Ovary (tissue), 9 donors: ENCODE measurements around the gene C2CD4C. TPM values are rescaled to one million over a fixed set of nuclear protein-coding genes. Genes with fewer than 3 reads are reported as not detected.
A peak's percentile ranks its signal among the peaks of the same experiment; 100 is the strongest.
"Not testable (repeated sequence)": the region's sequence is repeated elsewhere in the genome, so short reads cannot be mapped to it uniquely, and the experiment has no call there.

Source experiments
- DNase-seq, 5 donors: peaks; one replicate each; pipeline ENCODE4 v3.0.0-alpha.2; 2019 to 2020
- H3K27ac ChIP-seq, 2 donors: fragments of 200-600 bp; one replicate each; pipeline versions ENCODE4 v1.5.1 to v1.8.0; 2019 to 2022
- H3K27me3 ChIP-seq: fragments of 200-600 bp; one replicate; pipeline ENCODE4 v1.8.0; 2022
- H3K36me3 ChIP-seq: fragments of 200-600 bp; sonication (generic); one replicate; pipeline ENCODE4 v1.5.1; 2019
- H3K4me1 ChIP-seq: one replicate; pipeline ENCODE4 v1.8.1; 2013; ENCODE audit warnings: mild to moderate bottlenecking, moderate library complexity; ENCODE audit not compliant: insufficient read depth
- H3K4me3 ChIP-seq: fragments of 200-600 bp; sonication (generic); one replicate; pipeline ENCODE4 v1.5.1; 2017
- H3K9me3 ChIP-seq, 2 donors: fragments of 200-600 bp in 1 of 2; sonication (generic) in 1 of 2; one replicate each; pipeline versions ENCODE4 v1.5.1 to v1.8.1; 2013 to 2019; ENCODE audit warnings: mild to moderate bottlenecking in 1 of 2, moderate library complexity in 1 of 2
- EP300 ChIP-seq: sonication (generic); formaldehyde crosslinking; IDR thresholded peaks from one replicate; pipeline ENCODE4 v1.6.1; 2017; ENCODE audit warnings: antibody characterized with exemption
- POLR2A ChIP-seq: fragments of 450-650 bp; IDR thresholded peaks from one replicate; pipeline ENCODE4 v1.6.1; 2017; ENCODE audit warnings: antibody characterized with exemption, mild to moderate bottlenecking, moderate library complexity
- WGBS, 3 donors: extraction: QIAGEN DNeasy Blood & Tissue Kit in 1 of 3; methylation state at CpG; one replicate each; pipeline versions ENCODE4 v1.1.5 to v1.1.7; 2013 to 2017; 5-methylcytosine and 5-hydroxymethylcytosine counted together
- intact Hi-C, 4 donors: fragments of 100-400 bp; cut with DNase I; formaldehyde crosslinking; loops; one replicate each; pipeline versions ENCODE4 v1.11.0 to v1.15.1; 2022 to 2023
- polyA plus RNA-seq, 2 donors: library from polyadenylated mRNA; stranded (reverse); fragments of 200-250 nt in 1 of 2; fragments of 350-450 nt in 1 of 2; fragmentation: Illumina TruSeq in 1 of 2; extraction: RNeasy Lipid Tissue Mini Kit (QIAGEN cat#74804) in 1 of 2; gene quantifications; one replicate each; pipeline ENCODE4 v1.2.3, GENCODE V29; 2013 to 2014
- total RNA-seq, 7 donors: library from RNA; depleted of rRNA in 2 of 7; stranded (reverse); fragments of >200 nt in 2 of 7; fragmentation: NEBNext Ultra II Directional in 3 of 7; extraction: Animal tissue kit (Norgen Biotek cat#: 25700) in 3 of 7; gene quantifications; one replicate each; pipeline versions ENCODE4 v1.1.0 to v1.2.4, GENCODE V29; 2016 to 2023
- TF ChIP-seq, protein P1 (sequence below), 3 donors: fragments of 450-650 bp in 2 of 3; fragments of 200-600 bp in 1 of 3; IDR thresholded peaks; one replicate each; pipeline versions ENCODE4 v1.5.1 to v1.8.0; 2016 to 2022; ENCODE audit warnings: antibody characterized with exemption in 3 of 3, mild to moderate bottlenecking in 1 of 3
- donor health status: DM: no; HTN: no; CAD: no; lungs with moderate emphysema.
- donor health status: DM: no; HTN: no; CAD: no.
- donor health status: Bipolar disorder and iron deficiency.
- donor health status: DM: yes; HTN: yes; CAD: no.
- donor health status: DM: no; HTN: no; CAD: no.
- donor health status: DM: yes; HTN: yes; CAD: no.

C2CD4C gene
- total and polyA plus RNA-seq, 9 donors, result 0.12 to 2.3 (median 0.42) TPM; not detected in 3

DNA sequence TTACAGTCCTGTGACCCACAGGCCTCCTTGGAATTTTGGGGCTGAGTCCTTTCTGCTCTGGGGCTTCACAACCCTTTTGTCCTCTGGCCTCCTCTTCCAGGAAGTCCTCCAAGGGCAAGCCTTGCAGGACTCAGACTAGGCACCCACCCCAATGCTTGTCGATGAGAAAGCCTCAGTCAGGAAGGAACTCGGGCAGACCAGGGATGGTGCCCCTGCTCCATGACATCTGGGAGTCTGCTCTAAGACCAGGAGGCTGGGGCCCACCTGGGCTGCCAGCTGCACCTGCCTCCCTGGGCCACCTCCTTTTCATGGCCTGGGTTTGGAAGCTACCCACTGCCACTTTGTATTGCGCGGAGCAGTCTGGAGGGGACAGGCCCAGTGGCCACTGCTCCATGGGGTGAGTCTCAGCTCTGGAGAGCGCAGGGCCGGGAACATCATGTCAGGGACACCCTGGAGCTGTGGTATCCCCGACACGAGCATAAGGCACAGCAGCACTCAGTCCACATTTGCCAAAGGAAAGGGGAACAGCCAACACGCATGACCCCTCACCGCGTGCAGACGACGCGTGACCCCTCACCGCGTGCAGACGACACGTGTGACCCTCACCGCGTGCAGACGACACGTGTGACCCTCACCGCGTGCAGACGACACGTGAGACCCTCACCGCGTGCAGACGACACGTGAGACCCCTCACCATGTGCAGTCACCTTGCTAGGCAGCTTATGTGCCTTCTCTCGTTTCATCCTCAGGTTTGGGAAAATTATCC lies 10.8 kb downstream of the C2CD4C start:
- no peaks in the 10 kb centered on the region for H3K36me3 ChIP-seq
- DNase-seq, result peak in 1 of 5 donors; percentile 17
- intact Hi-C loops, result no loop called here
- 87 to 90% (median 88%) methylated on average over 31 of the region's 31 CpGs for WGBS, 3 donors
- H3K27me3 ChIP-seq, result no peaks in the 10 kb centered on the region
- H3K4me1 ChIP-seq, result no peaks in the 10 kb centered on the region
- H3K27ac ChIP-seq, result no peak overlapping the region
- H3K9me3 ChIP-seq, result no peaks in the 10 kb centered on the region
- H3K4me3 ChIP-seq, result no peak overlapping the region
- TF ChIP-seq POLR2A, result no peak
- no peak for TF ChIP-seq EP300
- TF ChIP-seq, protein P1, sequence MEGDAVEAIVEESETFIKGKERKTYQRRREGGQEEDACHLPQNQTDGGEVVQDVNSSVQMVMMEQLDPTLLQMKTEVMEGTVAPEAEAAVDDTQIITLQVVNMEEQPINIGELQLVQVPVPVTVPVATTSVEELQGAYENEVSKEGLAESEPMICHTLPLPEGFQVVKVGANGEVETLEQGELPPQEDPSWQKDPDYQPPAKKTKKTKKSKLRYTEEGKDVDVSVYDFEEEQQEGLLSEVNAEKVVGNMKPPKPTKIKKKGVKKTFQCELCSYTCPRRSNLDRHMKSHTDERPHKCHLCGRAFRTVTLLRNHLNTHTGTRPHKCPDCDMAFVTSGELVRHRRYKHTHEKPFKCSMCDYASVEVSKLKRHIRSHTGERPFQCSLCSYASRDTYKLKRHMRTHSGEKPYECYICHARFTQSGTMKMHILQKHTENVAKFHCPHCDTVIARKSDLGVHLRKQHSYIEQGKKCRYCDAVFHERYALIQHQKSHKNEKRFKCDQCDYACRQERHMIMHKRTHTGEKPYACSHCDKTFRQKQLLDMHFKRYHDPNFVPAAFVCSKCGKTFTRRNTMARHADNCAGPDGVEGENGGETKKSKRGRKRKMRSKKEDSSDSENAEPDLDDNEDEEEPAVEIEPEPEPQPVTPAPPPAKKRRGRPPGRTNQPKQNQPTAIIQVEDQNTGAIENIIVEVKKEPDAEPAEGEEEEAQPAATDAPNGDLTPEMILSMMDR (IDR thresholded peaks at IDR 0.05), result no peak

DNA sequence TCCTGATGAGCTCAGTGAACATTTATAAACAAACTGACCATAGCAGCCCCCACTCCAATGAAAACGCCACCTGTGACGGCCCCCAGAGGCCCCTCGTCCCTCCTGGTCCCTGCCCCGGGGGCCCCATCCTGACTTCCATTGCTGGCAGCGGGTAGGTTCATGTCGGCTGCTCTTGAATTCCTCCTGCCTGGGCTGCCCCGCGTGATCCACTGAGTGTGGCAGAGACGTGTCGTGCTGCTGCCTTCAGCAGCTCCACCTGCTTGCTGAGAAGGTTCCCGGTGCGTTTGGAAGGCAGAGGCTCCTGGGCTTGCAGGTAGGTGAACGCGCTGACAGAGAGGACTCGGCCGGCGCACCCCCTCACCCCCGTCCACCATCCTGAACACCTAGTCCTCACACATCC lies 11.6 kb downstream of the C2CD4C start:
- WGBS, 3 donors, result 41 to 59% (median 57%) methylated on average over 18 of the region's 18 CpGs
- TF ChIP-seq POLR2A, result no peak
- TF ChIP-seq, protein P1 (IDR thresholded peaks at IDR 0.05), result no peak
- no peak for TF ChIP-seq EP300
- Histone ChIP-seq H3K9me3 (no peaks in the 10 kb centered on the region), H3K27ac (no peak overlapping the region), H3K4me3 (no peak overlapping the region), H3K4me1 (no peaks in the 10 kb centered on the region), H3K27me3 (no peaks in the 10 kb centered on the region), H3K36me3 (no peaks in the 10 kb centered on the region)
- DNase-seq, result peak in 2 of 5 donors; percentile 10 to 17
- intact Hi-C loops, result no loop called here

DNA sequence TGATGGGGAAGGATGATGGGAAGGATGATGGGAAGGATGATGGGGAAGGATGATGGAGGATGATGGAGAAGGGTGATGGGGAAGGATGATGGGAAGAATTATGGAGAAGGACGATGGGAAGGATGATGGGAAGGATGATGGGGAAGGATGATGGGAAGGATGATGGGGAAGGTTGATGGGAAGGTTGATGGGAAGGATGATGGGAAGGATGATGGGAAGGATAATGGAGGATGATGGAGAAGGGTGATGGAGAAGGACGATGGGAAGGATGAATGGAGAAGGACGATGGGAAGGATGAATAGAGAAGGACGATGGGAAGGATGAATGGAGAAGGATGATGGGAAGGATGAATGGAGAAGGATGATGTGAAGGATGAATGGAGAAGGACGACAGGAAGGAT lies 13.5 kb downstream of the C2CD4C start:
- Histone ChIP-seq H3K27me3 (no peaks in the 10 kb centered on the region), H3K27ac (no peak overlapping the region), H3K4me3 (no peak overlapping the region), H3K9me3 (no peaks in the 10 kb centered on the region), H3K4me1 (no peaks in the 10 kb centered on the region), H3K36me3 (no peaks in the 10 kb centered on the region)
- no peak for DNase-seq
- 83 to 89% (median 85%) methylated on average over 5 of the region's 5 CpGs for WGBS, 3 donors
- intact Hi-C loops, result no loop called here
- TF ChIP-seq POLR2A (no peak), EP300 (no peak)
- TF ChIP-seq, protein P1 (IDR thresholded peaks at IDR 0.05), result no peak

DNA sequence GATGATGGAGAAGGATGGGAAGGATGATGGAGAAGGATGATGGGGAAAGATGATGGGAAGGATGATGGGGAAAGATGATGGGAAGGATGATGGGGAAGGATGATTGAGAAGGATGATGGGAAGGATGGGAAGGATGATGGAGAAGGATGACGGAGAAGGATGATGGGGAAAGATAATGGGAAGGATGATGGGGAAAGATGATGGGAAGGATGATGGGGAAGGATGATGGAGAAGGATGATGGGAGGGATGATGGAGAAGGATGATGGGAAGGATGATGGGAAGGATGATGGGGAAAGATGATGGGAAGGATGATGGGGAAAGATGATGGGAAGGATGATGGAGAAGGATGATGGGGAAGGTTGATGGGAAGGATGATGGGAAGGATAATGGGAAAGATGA lies 14.1 kb downstream of the C2CD4C start:
- H3K9me3 ChIP-seq, H3K4me3 ChIP-seq, intact Hi-C loops, H3K36me3 ChIP-seq, H3K27ac ChIP-seq, H3K27me3 ChIP-seq, DNase-seq, H3K4me1 ChIP-seq: not testable (repeated sequence)
- WGBS, 3 donors, result 94 to 100% (median 95%) methylated on average over 1 of the region's 1 CpG

DNA sequence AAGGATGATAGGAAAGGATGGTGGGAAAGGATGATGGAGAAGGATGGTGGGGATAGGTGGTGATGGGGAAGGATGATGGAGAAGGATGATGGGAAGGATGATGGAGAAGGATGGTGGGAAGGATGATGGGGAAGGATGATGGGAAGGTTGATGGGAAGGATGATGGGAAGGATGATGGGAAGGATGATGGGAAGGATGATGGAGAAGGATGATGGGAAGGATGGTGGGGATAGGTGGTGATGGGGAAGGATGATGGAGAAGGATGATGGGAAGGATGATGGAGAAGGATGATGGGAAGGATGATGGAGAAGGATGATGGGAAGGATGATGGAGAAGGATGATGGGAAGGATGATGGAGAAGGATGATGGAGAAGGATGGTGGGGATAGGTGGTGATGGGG lies 15.4 kb downstream of the C2CD4C start:
- H3K4me3 ChIP-seq, H3K36me3 ChIP-seq, intact Hi-C loops, H3K27ac ChIP-seq, H3K9me3 ChIP-seq, H3K4me1 ChIP-seq, H3K27me3 ChIP-seq, DNase-seq: not testable (repeated sequence)
